KOPT-K1 (cell line): ENCODE measurements around the gene MPPE1.

ENCODE experiments used
- H3K27ac ChIP-seq: fragments of 200-600 bp; sonication (generic); 2 replicates; pipeline ENCODE4 v1.5.1; 2016; ENCODE audit warnings: antibody characterized with exemption, mild to moderate bottlenecking, low read depth, low read length; ENCODE audit not compliant: poor library complexity, severe bottlenecking
- H3K36me3 ChIP-seq: fragments of 200-600 bp; sonication (generic); 2 replicates; pipeline ENCODE4 v1.5.1; 2017; ENCODE audit warnings: antibody characterized with exemption, mild to moderate bottlenecking, low read length, moderate library complexity; ENCODE audit not compliant: insufficient read depth
- H3K9me3 ChIP-seq: fragments of 200-600 bp; sonication (generic); 2 replicates; pipeline ENCODE4 v1.5.1; 2017; ENCODE audit warnings: antibody characterized with exemption, low read length, mild to moderate bottlenecking; ENCODE audit not compliant: insufficient read depth, poor library complexity, severe bottlenecking

The MPPE1 gene

DNA sequence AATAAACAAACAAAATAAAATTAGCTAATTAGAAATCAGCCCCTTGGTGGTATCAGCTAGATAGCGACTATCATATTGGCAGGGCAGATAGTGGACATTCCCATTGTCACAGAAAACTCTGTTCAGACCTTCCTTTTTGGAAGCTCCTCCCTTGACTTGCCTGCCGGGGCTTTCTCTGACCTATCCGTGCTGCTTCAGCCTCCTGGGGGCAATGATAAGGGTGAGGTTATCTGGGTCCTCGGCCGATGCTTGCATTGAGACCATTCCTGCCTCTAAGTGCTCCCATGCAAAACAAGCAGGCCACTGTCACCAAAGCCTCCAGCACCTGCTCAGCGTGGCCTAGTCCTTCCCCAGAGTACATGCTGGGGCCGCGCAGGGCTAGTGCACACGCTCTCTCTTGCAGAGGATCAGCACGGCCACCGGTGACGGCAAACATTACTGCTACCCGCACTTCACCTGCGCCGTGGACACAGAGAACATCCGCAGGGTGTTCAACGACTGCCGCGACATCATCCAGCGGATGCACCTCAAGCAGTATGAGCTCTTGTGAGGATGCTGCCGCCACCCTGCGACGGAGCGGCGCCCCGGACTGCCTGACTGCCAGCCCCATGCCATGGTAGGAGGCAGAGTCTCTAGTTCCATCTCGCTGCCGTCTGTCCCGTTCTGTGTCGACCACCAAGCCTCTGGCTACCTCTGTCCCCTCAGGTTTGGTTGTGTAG is 27.4 kb downstream of the MPPE1 start:
- Histone ChIP-seq H3K27ac (no peak overlapping the region), H3K36me3 (peaks cover 20% of the 10 kb centered on the region), H3K9me3 (no peaks in the 10 kb centered on the region)

DNA sequence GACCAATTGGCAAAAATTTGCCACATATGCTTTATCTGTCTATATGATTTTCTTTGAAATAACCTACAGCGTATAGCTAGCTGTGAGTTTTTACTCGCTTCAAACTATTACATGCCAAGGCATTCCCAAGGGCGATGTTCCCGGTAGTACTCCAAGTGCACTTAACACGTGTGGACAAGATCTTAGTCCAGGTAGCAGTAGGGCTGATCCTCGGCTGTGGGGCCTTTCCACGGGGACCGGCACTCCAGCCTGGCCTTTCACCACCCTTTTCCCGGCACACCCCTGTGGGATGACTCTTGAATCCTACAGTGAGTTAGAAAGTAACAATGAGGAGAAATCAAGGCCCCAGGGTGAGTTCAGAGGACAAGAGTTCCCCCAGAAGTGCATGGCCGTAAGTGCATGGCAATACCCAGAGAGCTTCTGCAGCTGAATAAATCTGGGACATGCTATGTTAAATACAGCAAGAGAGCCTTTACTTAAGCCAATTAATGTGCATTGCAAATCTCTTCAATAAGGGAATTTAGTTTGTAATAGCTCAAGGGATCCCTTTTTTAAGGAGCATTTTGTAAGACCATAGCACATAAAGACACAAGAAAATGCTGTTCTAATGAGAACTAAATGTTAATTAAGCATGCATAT is 30.5 kb downstream of the MPPE1 start:
- Histone ChIP-seq H3K27ac (no peak overlapping the region), H3K9me3 (no peaks in the 10 kb centered on the region), H3K36me3 (no peaks in the 10 kb centered on the region)

DNA sequence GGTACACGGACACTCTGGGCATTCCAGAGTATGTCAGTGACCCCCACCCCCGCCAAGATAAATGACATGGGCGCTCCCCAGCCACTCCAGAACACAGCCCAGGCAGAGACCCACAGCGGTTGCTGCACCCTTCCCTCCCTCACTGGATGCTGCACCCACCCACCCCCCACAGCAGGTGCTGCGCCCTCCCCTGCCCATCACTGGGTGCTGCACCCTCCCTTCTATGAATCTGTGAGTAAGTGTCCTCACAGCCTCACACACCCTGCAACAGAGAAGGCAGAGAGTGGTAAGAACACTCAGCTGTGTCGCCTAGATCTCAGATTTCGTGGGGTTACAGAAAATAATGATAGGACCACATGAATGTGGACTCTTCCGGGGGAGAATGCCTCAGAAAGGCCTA is 33.4 kb downstream of the MPPE1 start:
- H3K9me3 ChIP-seq = no peaks in the 10 kb centered on the region
- no peaks in the 10 kb centered on the region for H3K36me3 ChIP-seq
- no peak overlapping the region for H3K27ac ChIP-seq

DNA sequence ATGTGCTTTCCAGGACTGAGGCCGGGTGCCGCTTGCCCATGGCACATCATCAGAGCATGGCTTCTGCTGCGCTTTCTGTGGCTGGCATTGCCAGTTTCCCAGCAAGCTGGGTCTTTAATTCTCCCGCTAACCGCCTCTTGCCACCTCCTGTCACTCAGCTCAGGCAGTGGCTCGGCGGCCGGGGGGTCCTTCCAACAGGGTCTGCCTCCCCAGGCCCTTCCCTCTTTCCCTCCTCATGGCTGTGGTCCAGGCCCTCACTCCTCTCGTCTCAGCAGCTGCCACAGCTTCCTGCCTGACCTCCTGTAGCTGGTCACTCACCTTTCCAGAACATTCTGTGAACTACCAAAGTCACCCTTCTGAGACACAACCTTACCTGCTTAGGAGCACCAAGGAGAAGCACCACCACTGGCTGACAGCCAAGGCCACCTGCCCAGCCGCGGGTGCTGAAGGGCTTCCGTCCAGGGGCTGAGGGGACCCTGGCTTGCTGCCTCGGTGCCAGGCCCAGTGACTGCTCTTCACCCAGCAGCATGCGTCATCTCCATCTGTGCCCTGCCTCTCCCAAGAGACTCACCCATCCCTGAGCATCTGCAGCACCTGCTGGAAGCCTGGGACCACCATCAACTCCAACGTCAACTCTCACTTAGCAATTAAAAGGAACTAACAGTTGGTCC is 34.3 kb downstream of the MPPE1 start:
- H3K27ac ChIP-seq = no peak overlapping the region
- H3K36me3 ChIP-seq = no peaks in the 10 kb centered on the region
- no peaks in the 10 kb centered on the region for H3K9me3 ChIP-seq

DNA sequence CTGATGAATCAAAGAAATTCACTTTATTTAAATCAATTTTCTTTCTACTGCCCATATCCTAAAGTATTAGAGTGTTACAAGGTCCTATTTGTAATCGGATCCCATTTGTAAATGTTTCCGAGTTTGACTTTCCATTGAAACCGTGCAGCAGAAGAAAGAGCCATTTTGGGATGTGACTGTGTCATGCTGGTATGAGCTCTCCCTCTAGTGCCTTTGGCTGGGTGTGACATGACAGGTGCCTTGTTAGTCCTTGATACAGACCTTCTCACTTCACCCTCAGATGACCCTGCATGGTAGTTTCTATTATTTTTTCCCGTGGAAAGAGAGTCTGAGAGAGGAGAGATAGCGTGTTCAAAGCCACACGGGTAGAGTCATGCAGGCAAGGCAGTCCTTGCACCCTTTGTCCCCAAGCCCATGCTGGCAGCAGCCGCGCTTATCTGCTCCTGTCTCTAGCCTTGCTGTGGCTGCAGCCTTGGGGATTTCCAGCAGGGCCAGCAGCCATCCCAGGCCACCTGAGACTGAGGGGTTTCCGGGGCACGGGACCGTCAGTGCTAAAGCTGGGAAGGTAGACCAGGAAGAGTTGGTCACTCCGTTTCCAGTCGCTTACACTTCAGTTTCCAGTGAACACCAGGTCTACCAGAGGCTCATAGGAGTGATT is 35.5 kb downstream of the MPPE1 start:
- Histone ChIP-seq H3K9me3 (no peaks in the 10 kb centered on the region), H3K36me3 (no peaks in the 10 kb centered on the region), H3K27ac (no peak overlapping the region)

DNA sequence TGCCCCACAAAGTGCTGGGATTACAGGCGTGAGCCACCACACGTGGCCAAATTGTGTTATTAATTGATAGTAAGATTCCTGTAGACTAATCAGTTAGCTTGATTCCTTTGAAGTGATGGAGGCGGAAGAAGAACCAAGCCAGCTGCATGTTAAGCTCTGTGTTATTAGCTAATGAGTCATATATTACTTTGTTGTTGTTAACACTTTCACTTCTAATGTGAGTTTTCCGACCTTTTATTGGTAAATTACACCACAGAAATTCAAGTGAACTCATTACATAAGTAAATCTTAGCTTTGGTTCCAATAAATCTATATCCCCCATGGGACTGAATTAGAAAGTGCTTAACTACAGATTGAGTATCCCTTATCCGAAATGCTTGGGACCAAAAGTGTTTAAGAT is 36.6 kb downstream of the MPPE1 start:
- H3K27ac ChIP-seq = no peak overlapping the region
- H3K9me3 ChIP-seq = no peaks in the 10 kb centered on the region
- no peaks in the 10 kb centered on the region for H3K36me3 ChIP-seq

DNA sequence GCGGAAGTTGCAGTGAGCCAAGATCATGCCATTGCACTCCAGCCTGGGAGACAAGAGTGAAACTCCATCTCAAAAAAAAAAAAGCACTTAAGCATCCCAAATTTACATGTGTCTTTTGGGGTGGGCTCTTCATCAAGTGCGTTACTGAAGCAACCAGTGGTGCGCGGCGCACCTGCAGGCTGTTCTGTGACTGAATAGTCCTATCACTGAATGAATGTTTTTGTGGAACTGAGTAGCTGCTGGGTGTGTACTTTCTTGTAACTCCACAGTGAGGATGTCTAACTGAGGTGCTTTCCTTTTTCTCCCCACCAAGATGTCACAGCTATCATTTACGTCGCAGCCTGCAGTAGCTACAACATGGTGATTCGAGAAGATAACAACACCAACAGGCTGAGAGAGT is 39.9 kb downstream of the MPPE1 start:
- Histone ChIP-seq H3K36me3 (no peaks in the 10 kb centered on the region), H3K27ac (no peak overlapping the region), H3K9me3 (no peaks in the 10 kb centered on the region)

DNA sequence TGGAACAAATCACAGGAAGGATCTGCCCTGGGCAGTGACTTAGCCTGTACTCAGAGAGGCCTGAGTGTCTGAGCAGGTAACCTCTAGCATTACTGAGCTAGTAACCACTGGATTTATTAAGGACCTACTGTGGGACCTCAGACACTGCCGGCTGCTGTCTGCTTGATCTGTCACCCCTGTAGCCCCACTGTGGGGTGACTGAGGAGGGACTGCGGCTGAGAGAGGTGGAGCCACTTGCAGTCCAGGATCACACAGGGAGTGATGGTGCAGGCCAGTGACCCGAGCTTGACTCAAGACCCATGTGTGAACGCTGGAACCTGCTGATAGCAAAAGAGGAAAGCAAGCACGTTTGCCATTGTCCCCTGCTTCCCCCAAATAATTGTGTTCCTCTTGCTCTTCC is 41.4 kb downstream of the MPPE1 start:
- H3K27ac ChIP-seq = no peak overlapping the region
- no peaks in the 10 kb centered on the region for H3K36me3 ChIP-seq
- H3K9me3 ChIP-seq = no peaks in the 10 kb centered on the region

DNA sequence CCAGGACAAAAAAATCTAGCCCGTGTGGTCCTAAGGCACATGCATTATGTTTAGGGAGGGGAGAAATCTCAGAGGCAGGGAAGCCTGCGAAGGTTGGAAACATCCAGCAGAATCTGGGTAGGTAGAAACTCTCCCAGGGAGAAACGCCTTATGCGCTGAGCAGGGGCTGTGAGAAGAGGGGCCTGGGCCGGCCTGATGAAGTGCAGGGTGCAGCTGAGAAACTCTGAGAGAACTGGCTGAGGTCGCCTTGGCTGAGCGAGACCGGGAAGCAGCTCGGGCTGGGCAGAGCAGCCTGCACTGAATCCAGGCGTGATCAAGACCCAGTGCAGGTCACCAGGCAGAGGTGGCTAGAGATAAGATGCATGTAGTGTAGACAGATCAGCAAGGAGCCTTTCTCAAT is 41.8 kb downstream of the MPPE1 start:
- Histone ChIP-seq H3K9me3 (no peaks in the 10 kb centered on the region), H3K27ac (no peak overlapping the region), H3K36me3 (no peaks in the 10 kb centered on the region)

DNA sequence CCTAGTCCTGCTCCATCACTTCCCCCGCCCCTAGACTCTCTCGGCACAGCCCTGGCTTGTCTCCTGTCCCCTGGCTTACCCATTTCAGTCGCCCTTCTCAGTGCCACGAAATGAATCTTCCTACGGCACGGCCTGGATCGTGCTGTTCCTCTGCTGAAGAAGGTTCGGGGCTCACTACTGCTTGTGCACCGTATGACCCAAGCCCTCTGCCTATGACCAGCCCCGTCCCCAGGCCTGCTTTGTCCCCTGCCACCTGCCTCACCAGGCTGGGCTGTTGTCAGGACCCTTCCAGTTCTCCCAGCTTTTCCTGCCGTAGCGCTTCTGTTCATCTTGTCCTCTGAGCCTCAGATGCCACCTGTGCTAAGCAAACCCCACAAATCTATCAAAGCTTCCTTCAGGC is 43.0 kb downstream of the MPPE1 start:
- H3K36me3 ChIP-seq = no peaks in the 10 kb centered on the region
- no peaks in the 10 kb centered on the region for H3K9me3 ChIP-seq
- H3K27ac ChIP-seq = no peak overlapping the region

DNA sequence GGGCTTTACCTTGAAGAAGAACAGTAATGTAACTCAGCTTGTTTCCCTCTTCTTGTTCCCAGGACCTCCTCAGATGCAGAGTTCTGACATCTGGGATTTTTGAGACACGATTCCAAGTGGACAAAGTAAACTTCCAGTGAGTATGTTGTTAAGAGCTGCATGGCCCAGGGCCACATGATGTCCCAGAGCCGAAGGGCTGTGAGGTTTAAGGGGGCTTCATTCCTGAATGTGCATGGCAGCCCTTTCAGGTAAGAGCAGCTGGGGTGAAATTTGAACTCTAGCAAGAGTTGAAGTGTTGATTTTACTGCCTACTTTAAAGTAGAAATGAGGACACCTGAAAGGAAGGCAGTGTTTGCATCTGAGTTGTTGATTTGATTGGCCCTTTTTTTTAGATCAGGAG is 43.6 kb downstream of the MPPE1 start:
- Histone ChIP-seq H3K9me3 (no peaks in the 10 kb centered on the region), H3K36me3 (no peaks in the 10 kb centered on the region), H3K27ac (no peak overlapping the region)

DNA sequence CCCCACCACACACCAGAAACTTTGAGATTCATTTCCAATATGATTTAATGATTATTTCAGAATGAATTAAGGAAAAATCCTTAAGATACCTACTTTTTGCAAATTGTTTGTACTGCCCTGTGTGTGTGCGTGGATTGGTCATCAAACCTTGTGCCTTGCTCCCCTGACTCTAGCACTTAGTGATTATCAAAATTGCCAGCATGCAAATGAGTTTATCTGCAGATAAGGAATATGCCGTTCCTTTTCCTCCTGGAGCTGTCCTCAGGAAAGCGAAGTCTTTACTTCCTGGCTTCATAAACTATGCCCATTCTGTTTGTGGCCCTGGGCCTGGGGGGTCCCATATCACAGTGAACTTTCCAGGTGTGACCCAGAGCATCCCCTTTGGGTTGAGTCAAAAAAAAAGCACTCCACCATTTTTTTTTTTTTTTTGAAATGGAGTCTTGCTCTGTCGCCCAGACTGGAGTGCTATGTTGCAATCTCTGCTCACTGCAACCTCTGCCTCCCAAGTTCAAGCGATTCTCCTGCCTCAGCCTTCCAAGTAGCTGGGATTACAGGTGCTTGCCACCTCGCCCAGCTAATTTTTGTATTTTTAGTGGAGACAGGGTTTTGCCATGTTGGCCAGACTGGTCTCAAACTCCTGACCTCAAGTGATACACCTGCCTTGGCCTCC is 45.5 kb downstream of the MPPE1 start:
- H3K27ac ChIP-seq = no peak overlapping the region
- H3K36me3 ChIP-seq = no peaks in the 10 kb centered on the region
- no peaks in the 10 kb centered on the region for H3K9me3 ChIP-seq

DNA sequence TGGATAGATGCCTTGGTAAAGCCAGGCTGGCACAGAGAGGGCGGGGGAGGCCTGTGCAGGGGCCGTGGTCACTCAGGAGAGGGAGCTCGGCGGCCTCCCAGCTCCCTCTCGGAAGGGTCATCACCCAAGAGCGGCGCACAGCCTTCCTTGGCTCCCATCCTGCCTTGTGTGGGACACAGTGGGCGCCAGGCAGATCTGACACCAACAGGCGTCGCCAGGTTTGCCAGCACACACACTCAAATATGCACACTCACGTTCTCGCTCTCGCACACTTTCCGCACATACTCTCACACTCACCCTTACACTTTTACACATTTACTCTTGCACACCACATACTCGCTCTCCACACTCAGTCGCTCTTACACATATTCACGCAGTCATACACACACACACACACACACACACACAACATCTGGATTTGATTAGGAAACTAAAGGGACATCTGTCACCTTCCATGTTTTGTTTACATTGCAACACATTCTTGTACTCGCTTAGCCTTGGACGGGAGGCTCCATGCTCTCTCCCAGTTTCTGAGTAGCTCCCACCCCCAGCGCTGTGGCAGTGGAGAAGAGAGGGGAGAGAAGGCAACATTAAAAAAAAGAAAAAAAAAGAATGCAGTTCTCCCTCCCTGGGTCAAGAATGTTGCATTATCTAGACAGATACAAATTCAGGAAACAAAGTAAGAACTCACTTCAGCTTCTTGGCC is 46.4 kb downstream of the MPPE1 start:
- Histone ChIP-seq H3K27ac (no peak overlapping the region), H3K9me3 (no peaks in the 10 kb centered on the region), H3K36me3 (no peaks in the 10 kb centered on the region)

DNA sequence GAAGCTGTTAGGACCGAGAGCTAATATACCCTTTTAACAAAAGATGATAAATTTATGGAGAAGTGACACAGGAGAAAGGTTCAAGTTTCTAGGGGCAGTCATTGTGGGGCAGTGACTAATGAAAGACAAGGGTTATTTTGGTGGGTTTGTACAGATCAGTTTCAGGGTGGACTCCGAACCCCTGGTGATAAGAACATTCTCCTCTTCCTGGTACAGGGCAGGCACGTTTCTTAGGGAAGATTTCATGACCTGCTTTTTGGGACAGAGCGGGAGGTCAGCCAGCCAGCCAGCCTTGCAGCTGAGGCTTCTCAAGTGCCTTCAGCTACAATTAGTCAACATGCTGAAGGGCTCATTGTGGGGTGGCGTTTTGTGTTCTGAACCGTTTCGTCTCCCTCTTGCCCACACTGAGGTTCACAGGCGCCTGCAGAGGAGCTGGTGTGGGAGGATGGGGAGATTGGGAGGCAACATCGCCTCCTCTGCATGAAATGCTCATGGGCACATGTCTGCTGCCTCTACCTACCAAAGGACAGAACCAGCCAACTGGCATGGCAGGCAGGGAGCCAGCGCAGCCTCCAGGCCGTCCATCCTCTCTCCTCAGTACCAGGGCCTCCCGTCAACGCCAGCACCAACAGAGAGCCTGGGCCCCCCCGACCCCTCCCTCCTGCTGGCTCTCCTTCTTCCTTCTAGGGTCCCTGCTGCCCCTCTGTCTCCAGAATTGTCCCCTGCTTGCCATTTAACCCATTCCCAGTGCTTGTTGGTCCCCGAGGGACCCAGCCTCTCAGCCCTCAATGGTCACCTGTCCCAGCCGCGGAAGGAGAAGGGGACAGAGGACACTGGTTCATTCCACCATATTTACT is 47.3 kb downstream of the MPPE1 start:
- Histone ChIP-seq H3K36me3 (no peaks in the 10 kb centered on the region), H3K9me3 (no peaks in the 10 kb centered on the region), H3K27ac (no peak overlapping the region)
